ENCODE measurements around the gene DAP. TPM values are rescaled to one million over a fixed set of nuclear protein-coding genes. Genes with fewer than 3 reads are reported as not detected.
A peak's percentile ranks its signal among the peaks of the same experiment; 100 is the strongest.

The DAP gene
- polyA plus RNA-seq, 3 donors = 60.9 to 69.0 (median 62.3) TPM

GRCh38 chr5:10745133-10745532 lies 15.9 kb downstream of the DAP start:
- peaks cover 4 to 13% (median 8%) of the 10 kb centered on the region in 7 donors for H3K9me3 Mint-ChIP-seq
- Histone ChIP-seq H4K20me1 (ENCODE audit: insufficient read depth, low read length) (peaks cover 74% of the 10 kb centered on the region), H3K9me3 (replicated peaks in 1 of 2; ENCODE audit: control insufficient read depth in 1 of 2, insufficient read depth in 1 of 2, low read length in 2 of 2) (peaks cover 0 to 5% of the 10 kb centered on the region in 2 donors), H3K36me3 (replicated peaks in 1 of 2; ENCODE audit: control insufficient read depth in 1 of 2, insufficient read depth in 2 of 2, low read length in 2 of 2) (peaks cover 43 to 85% of the 10 kb centered on the region in 2 donors), H2AFZ (ENCODE audit: insufficient read depth, low read depth, low read length, poor library complexity, severe bottlenecking) (no peak overlapping the region), H3K9ac (ENCODE audit: insufficient read depth, low read length, poor library complexity, severe bottlenecking) (no peak overlapping the region), H3K4me1 (ENCODE audit: control insufficient read depth in 1 of 2, insufficient read depth in 2 of 2, low read length in 2 of 2) (peaks cover 19 to 23% of the 10 kb centered on the region in 2 donors), H3K79me2 (ENCODE audit: insufficient read depth, low read length) (peaks cover 72% of the 10 kb centered on the region), H3K4me3 (replicated peaks in 1 of 3; ENCODE audit: low read depth in 2 of 3, low read length in 3 of 3) (no peak overlapping the region), H3K27me3 (ENCODE audit: control insufficient read depth in 2 of 2, insufficient read depth in 2 of 2, low read length in 2 of 2) (no peaks in the 10 kb centered on the region), H3K4me2 (replicated peaks; ENCODE audit: extremely low read depth, low read length, poor library complexity, severe bottlenecking) (no peak overlapping the region), H3K27ac (ENCODE audit: low read depth in 1 of 2, low read length in 2 of 2) (peak overlapping the region in 1 of 2 donors; percentile 49)
- no peaks in the 10 kb centered on the region for H3K27me3 Mint-ChIP-seq (ENCODE audit: low read depth in 3 of 3)
- H3K4me3 Mint-ChIP-seq = no peak overlapping the region
- no peak for DNase-seq
- intact Hi-C loops (cut with micrococcal nuclease) = no loop called here
- peaks cover 31% of the 10 kb centered on the region for H3K4me1 Mint-ChIP-seq
- no peak for TF ChIP-seq CTCF (IDR thresholded peaks at IDR 0.05)
- peaks cover 77 to 87% of the 10 kb centered on the region in 2 donors for H3K36me3 Mint-ChIP-seq
- 100% methylated on average over 4 of the region's 5 CpGs for WGBS (ENCODE audit: insufficient coverage)
- peak overlapping the region in 2 of 7 donors; percentile 33 to 77 for H3K27ac Mint-ChIP-seq

DNA sequence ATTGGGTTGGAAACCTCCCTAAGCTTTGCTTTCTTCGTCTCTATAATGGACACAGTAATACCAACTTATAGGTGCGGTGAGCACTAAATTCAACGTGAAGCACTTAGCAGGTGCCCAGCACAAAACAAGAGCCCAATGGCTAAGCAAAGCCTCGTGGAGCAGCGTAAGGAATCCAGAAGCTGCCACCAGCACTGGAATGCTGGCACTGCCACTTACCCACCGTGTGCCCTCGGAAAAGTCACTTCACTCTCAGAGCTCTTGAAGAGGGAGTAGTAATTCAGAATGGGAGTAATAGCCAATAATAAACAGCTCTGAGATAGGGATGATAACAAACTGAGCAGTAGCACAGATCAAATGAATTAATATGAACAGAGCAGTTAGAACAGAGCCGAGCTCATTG lies 16.4 kb downstream of the DAP start:
- Histone ChIP-seq H3K79me2 (ENCODE audit: insufficient read depth, low read length) (peaks cover 72% of the 10 kb centered on the region), H3K27ac (ENCODE audit: low read depth in 1 of 2, low read length in 2 of 2) (peak overlapping the region in 1 of 2 donors; percentile 49), H3K27me3 (ENCODE audit: control insufficient read depth in 2 of 2, insufficient read depth in 2 of 2, low read length in 2 of 2) (no peaks in the 10 kb centered on the region), H3K9ac (ENCODE audit: insufficient read depth, low read length, poor library complexity, severe bottlenecking) (no peak overlapping the region), H2AFZ (ENCODE audit: insufficient read depth, low read depth, low read length, poor library complexity, severe bottlenecking) (no peak overlapping the region), H3K4me3 (replicated peaks in 1 of 3; ENCODE audit: low read depth in 2 of 3, low read length in 3 of 3) (no peak overlapping the region), H3K4me2 (replicated peaks; ENCODE audit: extremely low read depth, low read length, poor library complexity, severe bottlenecking) (no peak overlapping the region), H3K4me1 (ENCODE audit: control insufficient read depth in 1 of 2, insufficient read depth in 2 of 2, low read length in 2 of 2) (peaks cover 19 to 23% of the 10 kb centered on the region in 2 donors), H3K9me3 (replicated peaks in 1 of 2; ENCODE audit: control insufficient read depth in 1 of 2, insufficient read depth in 1 of 2, low read length in 2 of 2) (peaks cover 0 to 5% of the 10 kb centered on the region in 2 donors), H4K20me1 (ENCODE audit: insufficient read depth, low read length) (peaks cover 69% of the 10 kb centered on the region), H3K36me3 (replicated peaks in 1 of 2; ENCODE audit: control insufficient read depth in 1 of 2, insufficient read depth in 2 of 2, low read length in 2 of 2) (peaks cover 38 to 85% of the 10 kb centered on the region in 2 donors)
- no peak for TF ChIP-seq CTCF (IDR thresholded peaks at IDR 0.05)
- Mint-ChIP-seq H3K36me3 (peaks cover 77 to 87% of the 10 kb centered on the region in 2 donors), H3K27me3 (ENCODE audit: low read depth in 3 of 3) (no peaks in the 10 kb centered on the region), H3K9me3 (peaks cover 6 to 14% (median 9%) of the 10 kb centered on the region in 7 donors), H3K4me1 (peaks cover 31% of the 10 kb centered on the region), H3K27ac (peak overlapping the region in 2 of 7 donors; percentile 28 to 77), H3K4me3 (no peak overlapping the region)
- no peak for DNase-seq
- WGBS (ENCODE audit: insufficient coverage) = 100% methylated on average over 3 of the region's 8 CpGs
- intact Hi-C loops (cut with micrococcal nuclease) = loop anchor here in 1 of 2 donors (5.0 kb wide), 1 partner anchor 37 kb away; no protein-coding TSS in a partner anchor
